Endothelial cell of umbilical vein (primary cell): ENCODE data around the gene NAV2. TPM values are rescaled to one million over a fixed set of nuclear protein-coding genes. Genes with fewer than 3 reads are reported as not detected.

Source experiments
- BruUV-seq: library from RNA; stranded (reverse); fragments of 400-500 nt; replicated peaks from 2 replicates; lab custom pipeline; 2021; lab: Mats Ljungman, UMichigan
- CTCF ChIA-PET: fragments of 300-600, 350-600 bp; sonication (Branson Sonifier 250); formaldehyde crosslinking; loops from one replicate; lab custom pipeline; 2021; ENCODE audit warnings: antibody characterized with exemption, inconsistent platforms; lab: Charles Lee
- POLR2A ChIA-PET: fragments of 300-600, 350-600 bp; sonication (Branson Sonifier 250); formaldehyde crosslinking; loops from one replicate; lab custom pipeline; 2021; ENCODE audit warnings: antibody characterized with exemption, inconsistent platforms; lab: Charles Lee
- DNase-seq: peaks from one replicate; pipeline ENCODE4 v3.0.0-alpha.2; 2011; ENCODE audit warnings: low read depth, low spot score
- FAIRE-seq: peaks from 2 replicates; lab custom pipeline; 2011; peaks lifted over from hg19 to GRCh38; lab: Jason Lieb, UNC
- H2AFZ ChIP-seq: 2 replicates; pipeline ENCODE4 v1.6.0; 2012; ENCODE audit warnings: low read depth, low read length, control low read depth, inconsistent platforms
- H3K27ac ChIP-seq: 2 replicates; pipeline ENCODE4 v1.5.1; 2011; ENCODE audit warnings: low read depth, mild to moderate bottlenecking, control low read depth, low read length, moderate library complexity; ENCODE audit not compliant: insufficient read depth
- H3K27me3 ChIP-seq, 2 experiments: 2 replicates each; pipeline versions ENCODE4 v1.6.0 to v1.6.1; 2011; ENCODE audit warnings: low read length in 2 of 2, mixed read lengths in 1 of 2; ENCODE audit not compliant: control insufficient read depth in 2 of 2, insufficient read depth in 2 of 2
- H3K36me3 ChIP-seq, 2 experiments: 2 replicates in 1 of 2; 3 replicates in 1 of 2; pipeline ENCODE4 v1.5.1; 2011; ENCODE audit warnings: low read length in 2 of 2, mild to moderate bottlenecking in 1 of 2, moderate library complexity in 1 of 2; ENCODE audit not compliant: control insufficient read depth in 2 of 2, insufficient read depth in 2 of 2; ENCODE audit errors: extremely low read depth in 1 of 2
- H3K4me1 ChIP-seq: 3 replicates; pipeline ENCODE4 v1.5.1; 2011; ENCODE audit warnings: mild to moderate bottlenecking, low read length; ENCODE audit not compliant: control insufficient read depth, insufficient read depth; ENCODE audit errors: extremely low read depth
- H3K4me2 ChIP-seq: 2 replicates; pipeline ENCODE4 v1.6.1; 2011; ENCODE audit warnings: low read length, control low read depth, mixed read lengths; ENCODE audit not compliant: insufficient read depth
- H3K4me3 ChIP-seq, 3 experiments: fragments of 200-600 bp in 1 of 3; sonication (generic), shearing (Covaris generic) in 1 of 3; replicated peaks in 1 of 3; 2 replicates each; pipeline ENCODE4 v1.5.1; 2011 to 2016; ENCODE audit warnings: control low read depth in 3 of 3, low read length in 3 of 3, mild to moderate bottlenecking in 2 of 3, inconsistent platforms in 1 of 3, low read depth in 1 of 3, moderate library complexity in 1 of 3; ENCODE audit not compliant: insufficient read depth in 1 of 3
- H3K79me2 ChIP-seq: 2 replicates; pipeline ENCODE4 v1.6.0; 2012; ENCODE audit warnings: low read length, inconsistent platforms; ENCODE audit not compliant: control insufficient read depth, insufficient read depth
- H3K9ac ChIP-seq: replicated peaks from 2 replicates; pipeline ENCODE3; 2011; ENCODE audit warnings: low read length, control low read depth; ENCODE audit not compliant: insufficient read depth; ENCODE audit errors: extremely low read depth
- H3K9me1 ChIP-seq: replicated peaks from 3 replicates; pipeline ENCODE4 v1.6.0; 2011; ENCODE audit warnings: mild to moderate bottlenecking, low read length; ENCODE audit not compliant: control insufficient read depth, insufficient read depth; ENCODE audit errors: extremely low read depth
- H3K9me3 ChIP-seq: replicated peaks from 2 replicates; pipeline ENCODE4 v1.5.1; 2012; ENCODE audit warnings: low read length, inconsistent platforms; ENCODE audit not compliant: control insufficient read depth, insufficient read depth
- H4K20me1 ChIP-seq: replicated peaks from 2 replicates; pipeline ENCODE3; 2011; ENCODE audit warnings: mild to moderate bottlenecking, low read length; ENCODE audit not compliant: control insufficient read depth, insufficient read depth; ENCODE audit errors: extremely low read depth
- EZH2 ChIP-seq: IDR thresholded peaks from 2 replicates; pipeline ENCODE4 v1.6.1; 2012; ENCODE audit warnings: borderline replicate concordance, low read depth, mild to moderate bottlenecking, moderate library complexity, low read length, inconsistent platforms; ENCODE audit not compliant: severe bottlenecking
- GATA2 ChIP-seq: IDR thresholded peaks from 2 replicates; pipeline ENCODE4 v1.7.0; 2011; ENCODE audit warnings: low read depth, mild to moderate bottlenecking, moderate library complexity, mixed read lengths, low read length; ENCODE audit not compliant: insufficient read length, insufficient read depth
- JUN ChIP-seq: IDR thresholded peaks from 2 replicates; pipeline ENCODE4 v1.6.1; 2011; ENCODE audit warnings: borderline replicate concordance, low read depth; ENCODE audit not compliant: insufficient read length, insufficient read depth
- MYC ChIP-seq: IDR thresholded peaks from one replicate; pipeline ENCODE4 v1.6.1; 2011; ENCODE audit warnings: mild to moderate bottlenecking, low read depth, low read length
- POLR2A ChIP-seq: IDR thresholded peaks from 2 replicates; pipeline ENCODE4 v1.6.1; 2012; ENCODE audit warnings: low read depth, mild to moderate bottlenecking, control low read depth, low read length
- POLR2AphosphoS5 ChIP-seq: IDR thresholded peaks from 2 replicates; pipeline ENCODE4 v1.6.1; 2012; ENCODE audit warnings: low read depth, mild to moderate bottlenecking, control low read depth, low read length, moderate library complexity; ENCODE audit not compliant: insufficient read depth
- dilution Hi-C: fragments of 300-500 bp; cut with MboI; formaldehyde crosslinking; loops from one replicate; pipeline ENCODE4 v1.15.0; 2019; ENCODE audit warnings: low sequenced_read_pairs; ENCODE audit not compliant: extremely low pct_ligation_motif_present
- intact Hi-C: fragments of 100-400 bp; cut with micrococcal nuclease; formaldehyde crosslinking; loops from one replicate; pipeline ENCODE4 v1.10.0; 2022
- polyA plus RNA-seq, 4 experiments: library from polyadenylated mRNA; depleted of rRNA in 3 of 4; stranded (reverse) in 3 of 4; unstranded in 1 of 4; fragments of >200 nt; gene quantifications; 2 replicates each; pipeline versions ENCODE4 v1.2.1 to v1.2.3, GENCODE V29; 2011 to 2012; ENCODE audit warnings: missing spikeins in 1 of 4
- total RNA-seq: library from RNA; stranded (reverse); gene quantifications from 2 replicates; pipeline ENCODE4 v1.2.3, GENCODE V29; 2021
- TF ChIP-seq, protein P1 (sequence below): IDR thresholded peaks from 2 replicates; pipeline ENCODE4 v1.6.1; 2011; ENCODE audit not compliant: insufficient read depth, insufficient read length

The NAV2 gene
- total and polyA plus RNA-seq, 2 donors (not counting 3 experiments of a cell fraction or from before 2014, with no cell fraction given), result 10.9 to 68.0 TPM

DNA sequence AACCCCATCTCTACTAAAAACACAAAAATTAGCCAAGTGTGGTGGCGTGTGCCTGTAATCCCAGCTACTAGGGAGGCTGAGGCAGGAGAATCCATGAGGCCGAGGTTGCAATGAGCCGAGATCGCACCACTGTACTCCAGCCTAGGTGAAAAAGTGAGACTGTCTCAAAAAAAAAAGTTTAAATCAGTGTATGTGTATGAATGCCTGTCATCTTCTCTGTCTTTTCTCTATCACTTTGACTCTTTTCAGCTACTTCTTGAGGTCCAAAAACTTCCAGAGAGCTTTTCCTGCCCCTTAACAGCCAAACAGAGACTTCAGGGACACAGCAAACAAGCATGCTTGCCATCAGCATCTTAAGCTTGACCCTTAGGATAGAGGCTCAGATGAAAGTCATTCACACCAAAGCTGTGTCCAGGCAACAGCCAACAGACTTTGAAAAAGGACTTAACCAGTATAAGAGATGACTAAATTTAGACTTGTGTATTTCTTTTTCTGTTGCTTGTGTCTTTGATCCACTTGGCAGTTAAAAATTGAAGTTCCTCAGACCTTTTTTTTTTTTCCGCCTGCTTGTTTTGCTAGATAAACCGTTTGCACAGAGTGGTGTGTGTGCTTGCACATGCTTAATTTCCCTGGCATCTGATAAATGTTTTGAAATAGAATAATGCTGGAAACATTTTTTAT lies 295.7 kb downstream of the NAV2 start:
- no peaks in the 10 kb centered on the region for H3K27me3 ChIP-seq
- FAIRE-seq (no peak), DNase-seq (peak; percentile 37)
- no peaks in the 10 kb centered on the region for H3K36me3 ChIP-seq
- H3K9ac ChIP-seq, result no peak overlapping the region
- no peak overlapping the region for H2AFZ ChIP-seq
- intact Hi-C loops (no loop called here), dilution Hi-C loops (no loop called here)
- no TSS peak for BruUV-seq
- no peak overlapping the region for H3K4me2 ChIP-seq
- no peaks in the 10 kb centered on the region for H3K9me1 ChIP-seq
- no peaks in the 10 kb centered on the region for H3K9me3 ChIP-seq
- no peak for TF ChIP-seq MYC
- no peak for TF ChIP-seq POLR2AphosphoS5
- no peak for TF ChIP-seq EZH2
- no peak for TF ChIP-seq POLR2A
- H3K4me1 ChIP-seq, result peaks cover 18% of the 10 kb centered on the region
- CTCF ChIA-PET, result interaction anchor here (1.1 kb wide), 2 partner anchors 34 to 124 kb away, joined by 3 read pairs; no protein-coding TSS in a partner anchor
- no peaks in the 10 kb centered on the region for H3K79me2 ChIP-seq
- H4K20me1 ChIP-seq, result no peaks in the 10 kb centered on the region
- no peak overlapping the region for H3K27ac ChIP-seq
- POLR2A ChIA-PET, result no interaction called here
- no peak overlapping the region for H3K4me3 ChIP-seq

DNA sequence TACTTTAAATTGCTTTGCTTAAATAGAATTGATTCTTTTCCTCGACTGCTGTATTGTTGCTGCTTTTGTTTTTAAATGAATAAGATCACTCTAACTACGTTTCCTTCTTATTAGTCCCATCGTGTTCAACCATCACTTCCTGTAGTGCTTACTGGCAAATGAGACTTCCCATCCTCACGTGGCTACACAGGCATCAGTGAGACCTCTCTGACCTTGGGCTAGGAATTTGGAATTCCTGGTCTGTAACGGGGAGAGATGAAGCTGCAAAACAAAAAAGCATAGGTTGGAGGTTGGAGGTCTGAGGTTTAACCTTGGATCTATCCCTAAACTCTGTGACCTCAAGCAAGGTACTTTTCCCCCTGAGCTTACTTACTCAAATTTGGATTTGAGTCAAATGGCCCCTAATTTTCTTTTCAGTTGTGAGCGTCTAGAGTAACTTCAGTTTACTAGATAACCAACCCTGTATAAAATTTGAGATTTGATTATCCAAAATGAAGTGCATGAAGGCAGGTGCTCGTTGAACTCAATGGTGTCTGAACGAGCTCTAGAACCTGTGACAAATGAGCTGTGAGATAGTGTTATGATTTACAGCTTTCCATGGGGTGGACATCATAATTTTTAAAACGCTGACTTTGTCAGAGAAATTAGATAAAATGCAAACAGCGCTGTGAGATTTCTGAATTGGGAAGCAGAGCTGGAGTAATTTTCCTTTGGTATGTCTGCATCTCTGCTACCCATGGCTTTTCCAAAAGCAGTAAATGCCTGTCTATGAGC lies 296.4 kb downstream of the NAV2 start:
- BruUV-seq, result no TSS peak
- ChIA-PET POLR2A (no interaction called here), CTCF (interaction anchor here (1.1 to 1.7 kb wide), 3 partner anchors 13 to 124 kb away, joined by 3 to 6 read pairs (median 3); no protein-coding TSS in a partner anchor)
- DNase-seq (no peak), FAIRE-seq (peak; percentile 31)
- Histone ChIP-seq H3K9me3 (no peaks in the 10 kb centered on the region), H4K20me1 (no peaks in the 10 kb centered on the region), H3K4me2 (no peak overlapping the region), H2AFZ (no peak overlapping the region), H3K9me1 (no peaks in the 10 kb centered on the region), H3K27me3 (no peaks in the 10 kb centered on the region), H3K27ac (no peak overlapping the region), H3K79me2 (no peaks in the 10 kb centered on the region), H3K4me3 (no peak overlapping the region), H3K4me1 (peaks cover 16% of the 10 kb centered on the region), H3K36me3 (no peaks in the 10 kb centered on the region), H3K9ac (no peak overlapping the region)
- intact Hi-C loops (no loop called here), dilution Hi-C loops (no loop called here)
- no peak for TF ChIP-seq EZH2
- TF ChIP-seq GATA2, result no peak
- TF ChIP-seq, protein P1, sequence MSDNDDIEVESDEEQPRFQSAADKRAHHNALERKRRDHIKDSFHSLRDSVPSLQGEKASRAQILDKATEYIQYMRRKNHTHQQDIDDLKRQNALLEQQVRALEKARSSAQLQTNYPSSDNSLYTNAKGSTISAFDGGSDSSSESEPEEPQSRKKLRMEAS, result no peak
- no peak for TF ChIP-seq JUN
